Natural killer cell (primary cell): ENCODE data around the gene C14orf132. TPM values are rescaled to one million over a fixed set of nuclear protein-coding genes. Genes with fewer than 3 reads are reported as not detected.

Source experiments
- ATAC-seq, 3 donors: fragments of 150-1000 bp in 2 of 3; fragments of 200-7000 bp in 1 of 3; cut with Tn5 transposase; 1 replicate in 1 of 3; 2 replicates in 2 of 3; pipeline ENCODE4 v1.10.0; 2021; ENCODE audit warnings: mild to moderate bottlenecking in 2 of 3, moderate library complexity in 2 of 3
- DNase-seq, 2 donors: peaks; one replicate each; pipeline versions ENCODE4 v3.0.0 to v3.0.0-alpha.2; 2013 to 2021; ENCODE audit warnings: mixed read lengths in 1 of 2
- H3K27ac ChIP-seq: one replicate; pipeline ENCODE4 v1.5.1; 2013; ENCODE audit warnings: mild to moderate bottlenecking, low read length
- H3K27me3 ChIP-seq: one replicate; pipeline ENCODE4 v1.6.1; 2013; ENCODE audit warnings: low read length; ENCODE audit not compliant: control insufficient read depth, insufficient read depth
- H3K36me3 ChIP-seq: one replicate; pipeline ENCODE4 v1.6.1; 2013; ENCODE audit warnings: low read length; ENCODE audit not compliant: control insufficient read depth, insufficient read depth
- H3K4me1 ChIP-seq: one replicate; pipeline ENCODE4 v1.6.1; 2013; ENCODE audit warnings: low read length; ENCODE audit not compliant: control insufficient read depth, insufficient read depth
- H3K4me3 ChIP-seq: one replicate; pipeline ENCODE4 v1.5.1; 2013; ENCODE audit warnings: low read length
- H3K9me3 ChIP-seq: one replicate; pipeline ENCODE4 v1.6.1; 2013; ENCODE audit warnings: low read length; ENCODE audit not compliant: control insufficient read depth, insufficient read depth
- H3K27ac Mint-ChIP-seq, 2 donors: one replicate each; pipeline ENCODE4 v1.8.0; 2022; ENCODE audit warnings: mild to moderate bottlenecking in 2 of 2, mixed read lengths in 2 of 2, moderate library complexity in 1 of 2
- H3K27me3 Mint-ChIP-seq, 2 donors: one replicate each; pipeline ENCODE4 v1.8.0; 2022; ENCODE audit warnings: low read depth in 2 of 2, mixed read lengths in 2 of 2
- H3K36me3 Mint-ChIP-seq: one replicate; pipeline ENCODE4 v1.8.0; 2022; ENCODE audit warnings: mixed read lengths
- H3K4me1 Mint-ChIP-seq, 2 donors: one replicate each; pipeline ENCODE4 v1.8.0; 2022; ENCODE audit warnings: mixed read lengths in 2 of 2
- H3K4me3 Mint-ChIP-seq: one replicate; pipeline ENCODE4 v1.8.0; 2022; ENCODE audit warnings: mild to moderate bottlenecking, moderate library complexity, mixed read lengths
- H3K9me3 Mint-ChIP-seq, 2 donors: one replicate each; pipeline ENCODE4 v1.8.0; 2022; ENCODE audit warnings: mixed read lengths in 2 of 2
- CTCF ChIP-seq: fragments of 200-600 bp; IDR thresholded peaks from one replicate; pipeline ENCODE4 v1.8.0; 2022; ENCODE audit warnings: antibody characterized with exemption
- WGBS: methylation state at CpG from one replicate; pipeline ENCODE4 v1.1.7; 2013; ENCODE audit warnings: missing lambda C conversion rate; ENCODE audit not compliant: insufficient coverage; 5-methylcytosine and 5-hydroxymethylcytosine counted together
- intact Hi-C: fragments of 100-400 bp; cut with micrococcal nuclease; formaldehyde crosslinking; loops from one replicate; pipeline ENCODE4 v1.14.2; 2022
- total RNA-seq, 4 donors: library from RNA; stranded (reverse); fragments of 120-200 nt in 1 of 4; gene quantifications; one replicate each; pipeline versions ENCODE4 v1.2.3 to v1.2.4, GENCODE V29; 2013 to 2022

C14orf132 gene
- total RNA-seq, 3 donors from 2014 or later (not counting 1 experiment from before 2014, with no cell fraction given), result 0.07 to 0.23 TPM; not detected in 1

GRCh38 chr14:96089401-96089800, 50.2 kb downstream of the C14orf132 start:
- Histone ChIP-seq H3K27ac (no peak overlapping the region), H3K27me3 (no peaks in the 10 kb centered on the region), H3K9me3 (no peaks in the 10 kb centered on the region), H3K4me1 (no peaks in the 10 kb centered on the region), H3K4me3 (no peak overlapping the region), H3K36me3 (no peaks in the 10 kb centered on the region)
- no peaks in the 10 kb centered on the region for H3K36me3 Mint-ChIP-seq
- no peak for DNase-seq
- peaks cover 0 to 9% of the 10 kb centered on the region in 2 donors for H3K27me3 Mint-ChIP-seq
- H3K4me3 Mint-ChIP-seq, result no peak overlapping the region
- no peak for ATAC-seq
- no peaks in the 10 kb centered on the region for H3K4me1 Mint-ChIP-seq
- no peaks in the 10 kb centered on the region for H3K9me3 Mint-ChIP-seq
- 88% methylated on average over 4 of the region's 4 CpGs for WGBS
- H3K27ac Mint-ChIP-seq, result no peak overlapping the region
- intact Hi-C loops, result no loop called here
- TF ChIP-seq CTCF, result no peak

- H3K4me3 ChIP-seq, result no peak overlapping the region
- Mint-ChIP-seq H3K9me3 (no peaks in the 10 kb centered on the region), H3K27ac (no peak overlapping the region), H3K4me1 (no peaks in the 10 kb centered on the region), H3K4me3 (no peak overlapping the region), H3K27me3 (peaks cover 0 to 7% of the 10 kb centered on the region in 2 donors), H3K36me3 (no peaks in the 10 kb centered on the region)
- 76% methylated on average over 12 of the region's 12 CpGs for WGBS
- TF ChIP-seq CTCF, result no peak
- DNase-seq, result no peak
- intact Hi-C loops, result no loop called here
- no peaks in the 10 kb centered on the region for H3K36me3 ChIP-seq
- H3K27ac ChIP-seq, result no peak overlapping the region
- no peaks in the 10 kb centered on the region for H3K27me3 ChIP-seq
- H3K9me3 ChIP-seq, result no peaks in the 10 kb centered on the region
- H3K4me1 ChIP-seq, result no peaks in the 10 kb centered on the region
- ATAC-seq, result no peak
These were observed 51.4 kb downstream of the C14orf132 start for GRCh38 chr14:96090441-96091148.

- H3K36me3 Mint-ChIP-seq, result no peaks in the 10 kb centered on the region
- H3K9me3 Mint-ChIP-seq, result no peaks in the 10 kb centered on the region
- no peak for TF ChIP-seq CTCF
- peaks cover 0 to 6% of the 10 kb centered on the region in 2 donors for H3K27me3 Mint-ChIP-seq
- 76% methylated on average over 15 of the region's 15 CpGs for WGBS
- intact Hi-C loops, result no loop called here
- no peaks in the 10 kb centered on the region for H3K9me3 ChIP-seq
- H3K4me1 Mint-ChIP-seq, result no peaks in the 10 kb centered on the region
- H3K4me3 ChIP-seq, result no peak overlapping the region
- H3K27ac ChIP-seq, result no peak overlapping the region
- DNase-seq (no peak), ATAC-seq (no peak)
- H3K4me3 Mint-ChIP-seq, result no peak overlapping the region
- H3K27me3 ChIP-seq, result no peaks in the 10 kb centered on the region
- H3K4me1 ChIP-seq, result no peaks in the 10 kb centered on the region
- H3K27ac Mint-ChIP-seq, result no peak overlapping the region
- H3K36me3 ChIP-seq, result no peaks in the 10 kb centered on the region
These were observed 52.1 kb downstream of the C14orf132 start for GRCh38 chr14:96091149-96091693.
